Epithelial cell of esophagus (primary cell): ENCODE results near the gene VRTN.

ENCODE experiments used
- DNase-seq: peaks from one replicate; pipeline ENCODE4 v3.0.0; 2010; ENCODE audit warnings: low read depth
- H3K4me3 ChIP-seq: 2 replicates; pipeline ENCODE4 v1.5.1; 2011; ENCODE audit warnings: mild to moderate bottlenecking, low read length, control low read depth
- CTCF ChIP-seq: IDR thresholded peaks from 2 replicates; pipeline ENCODE4 v1.5.1; 2011; ENCODE audit warnings: low read depth, mild to moderate bottlenecking, low read length, control low read depth, inconsistent platforms; ENCODE audit not compliant: insufficient read depth; ENCODE audit errors: missing control alignments

The VRTN gene

GRCh38 chr14:74309125-74310022 is 38.9 kb upstream of the VRTN start:
- DNase-seq = no peak
- no peak for TF ChIP-seq CTCF
- no peak overlapping the region for H3K4me3 ChIP-seq

GRCh38 chr14:74312161-74312560 is 36.1 kb upstream of the VRTN start:
- DNase-seq = no peak
- TF ChIP-seq CTCF = no peak
- no peak overlapping the region for H3K4me3 ChIP-seq

DNA sequence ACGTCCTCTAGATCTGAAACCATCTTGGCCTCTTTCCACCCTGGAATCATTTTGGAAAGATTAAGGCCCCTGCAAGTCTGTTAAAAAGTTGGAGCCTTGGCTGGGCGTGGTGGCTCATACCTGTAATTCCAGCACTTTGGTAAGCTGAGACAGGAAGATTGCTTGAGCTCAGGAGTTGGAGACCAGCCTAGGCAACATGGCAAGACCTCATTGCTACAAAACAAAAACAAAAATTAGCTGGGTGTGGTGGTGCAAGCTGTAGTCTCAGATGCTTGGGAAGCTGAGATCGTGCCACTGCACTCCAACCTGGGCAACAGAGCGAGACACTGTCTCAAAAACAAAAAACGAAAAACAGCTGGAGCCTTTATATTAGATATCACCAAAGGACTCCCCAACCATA is 34.7 kb upstream of the VRTN start:
- TF ChIP-seq CTCF = no peak
- no peak for DNase-seq
- H3K4me3 ChIP-seq = no peak overlapping the region

DNA sequence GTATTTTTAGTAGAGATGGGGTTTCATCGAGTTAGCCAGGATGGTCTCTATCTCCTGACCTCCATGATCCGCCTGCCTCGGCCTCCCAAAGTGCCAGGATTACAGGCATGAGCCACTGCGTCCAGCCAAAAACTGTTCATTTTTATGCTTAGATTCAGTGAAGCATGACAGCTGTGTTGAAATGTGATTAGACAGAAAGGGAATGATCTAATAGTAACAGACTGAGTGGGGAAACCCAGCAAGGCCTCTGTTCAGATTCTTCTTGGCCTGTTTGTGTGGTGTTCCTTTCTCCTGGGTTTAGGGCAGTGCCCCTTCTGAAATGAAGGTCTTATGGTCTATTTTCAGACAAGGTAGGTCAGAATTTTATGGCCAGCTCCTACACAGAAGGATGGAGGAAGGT is 33.7 kb upstream of the VRTN start:
- no peak for TF ChIP-seq CTCF
- no peak for DNase-seq
- no peak overlapping the region for H3K4me3 ChIP-seq

GRCh38 chr14:74324931-74325361 is 23.3 kb upstream of the VRTN start:
- peak; percentile 33 for DNase-seq
- peak; percentile 72 for TF ChIP-seq CTCF
- no peak overlapping the region for H3K4me3 ChIP-seq

DNA sequence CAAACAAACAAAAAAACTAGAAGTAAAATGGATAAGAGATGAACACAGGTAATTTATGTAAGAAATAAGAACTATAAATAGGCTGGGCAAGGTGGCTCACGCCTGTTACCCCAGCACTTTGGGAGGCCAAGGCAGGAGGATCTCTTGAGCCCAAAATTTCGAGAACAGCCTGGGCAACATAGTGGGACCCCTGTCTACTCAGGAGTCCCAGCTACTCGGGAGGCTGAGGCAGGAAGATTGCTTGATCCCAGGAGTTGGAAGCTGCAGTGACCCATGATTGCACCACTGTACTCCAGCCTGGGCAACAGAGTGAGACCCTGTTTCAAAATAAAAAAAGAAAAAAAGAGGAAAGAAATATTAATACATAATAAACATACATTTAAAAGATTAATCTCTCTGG is 22.8 kb upstream of the VRTN start:
- no peak overlapping the region for H3K4me3 ChIP-seq
- DNase-seq = no peak
- no peak for TF ChIP-seq CTCF
